Heart left ventricle (tissue), 16 donors: ENCODE data around the gene VDAC1. TPM values are rescaled to one million over a fixed set of nuclear protein-coding genes. Genes with fewer than 3 reads are reported as not detected.
"Not testable (repeated sequence)": the region's sequence is repeated elsewhere in the genome, so short reads cannot be mapped to it uniquely, and the experiment has no call there.

Experiments used
- ATAC-seq, 4 donors: fragments of 200-7000 bp; cut with Tn5 transposase; one replicate each; pipeline ENCODE4 v1.9.1; 2020 to 2022; ENCODE audit warnings: moderate library complexity in 4 of 4, mild to moderate bottlenecking in 3 of 4, moderate number of reproducible peaks in 1 of 4
- DNase-seq, 5 donors: peaks; one replicate each; pipeline ENCODE4 v3.0.0-alpha.2; 2020
- H3K27ac ChIP-seq, 12 donors: fragments of 200-600 bp; sonication (generic) in 4 of 12; one replicate each; pipeline versions ENCODE4 v1.5.0 to v1.8.0; 2016 to 2022; ENCODE audit warnings: mild to moderate bottlenecking in 2 of 12
- H3K27me3 ChIP-seq, 9 donors: fragments of 200-600 bp; sonication (generic) in 2 of 9; one replicate each; pipeline versions ENCODE4 v1.5.1 to v1.8.0; 2016 to 2022; ENCODE audit warnings: mild to moderate bottlenecking in 3 of 9
- H3K36me3 ChIP-seq, 9 donors: fragments of 200-600 bp; sonication (generic) in 2 of 9; one replicate each; pipeline versions ENCODE4 v1.5.0 to v1.8.0; 2018 to 2022; ENCODE audit warnings: mild to moderate bottlenecking in 2 of 9
- H3K4me1 ChIP-seq, 12 donors: fragments of 200-600 bp; sonication (generic) in 4 of 12; one replicate each; pipeline versions ENCODE4 v1.5.0 to v1.8.0; 2016 to 2022; ENCODE audit warnings: mild to moderate bottlenecking in 3 of 12
- H3K4me3 ChIP-seq, 12 donors: fragments of 200-600 bp; sonication (generic) in 4 of 12; one replicate each; pipeline versions ENCODE4 v1.5.0 to v1.8.0; 2017 to 2022; ENCODE audit warnings: mild to moderate bottlenecking in 9 of 12, moderate library complexity in 4 of 12
- H3K9me3 ChIP-seq, 12 donors: fragments of 200-600 bp; sonication (generic) in 4 of 12; one replicate each; pipeline versions ENCODE4 v1.5.0 to v1.8.0; 2016 to 2022; ENCODE audit warnings: mild to moderate bottlenecking in 1 of 12
- CTCF ChIP-seq, 12 donors: fragments of 200-600 bp; sonication (generic) in 4 of 12; IDR thresholded peaks; one replicate each; pipeline versions ENCODE4 v1.5.0 to v1.8.0; 2018 to 2022; ENCODE audit warnings: antibody characterized with exemption in 12 of 12, mild to moderate bottlenecking in 5 of 12
- POLR2A ChIP-seq, 2 donors: fragments of 450-650 bp; IDR thresholded peaks; one replicate each; pipeline ENCODE4 v1.6.1; 2017; ENCODE audit warnings: antibody characterized with exemption in 2 of 2, mild to moderate bottlenecking in 2 of 2, moderate library complexity in 2 of 2
- WGBS, 4 donors: extraction: QIAGEN DNeasy Blood & Tissue Kit in 2 of 4; methylation state at CpG; one replicate each; pipeline versions ENCODE4 v1.1.5 to v1.1.7; 2013 to 2018; 5-methylcytosine and 5-hydroxymethylcytosine counted together
- intact Hi-C, 10 donors: fragments of 100-400 bp; cut with DNase I; formaldehyde crosslinking; loops; one replicate each; pipeline versions ENCODE4 v1.11.1 to v1.14.2; 2022
- polyA plus RNA-seq, 2 donors: library from polyadenylated mRNA; stranded (reverse); fragments of 200-250 nt; gene quantifications; one replicate each; pipeline ENCODE4 v1.2.3, GENCODE V29; 2013
- total RNA-seq, 9 donors: library from RNA; depleted of rRNA in 2 of 9; stranded (reverse); fragments of >200 nt in 2 of 9; fragmentation: NEBNext Ultra II Directional in 3 of 9; extraction: Animal tissue kit (Norgen Biotek cat#: 25700) in 3 of 9; gene quantifications; one replicate each; pipeline versions ENCODE4 v1.1.0 to v1.2.4, GENCODE V29; 2016 to 2023
- donor health status: ischemic (EF 13 %, LVEDD 7.1; RV severe dilation, severe dysfunction).
- donor health status: healthy with polysubstance abuse.
- donor health status: DM: no; HTN: yes; CAD: no.
- donor health status: DM: no; HTN: no; CAD: no.
- donor health status: ischemic (EF 25% LVEDD 6.9; RV normal size, moderate dysfunction).
- donor health status: ischemic (EF 25% LVEDD 5.7; RV mildly dilated, moderate dysfunction).
- donor health status: healthy.
- donor health status: DM: yes; HTN: yes; CAD: no.
- donor health status: ischemic (EF 35%, LVEDD 5.7; RV mildly dilated, moderate dysfunction).
- donor health status: nonischemic (EF 11% LVEDD 7.7; RV severe dilation, severe dysfunction).
- donor health status: DM: yes; HTN: yes; CAD: no.
- donor health status: PGD.
- donor health status: ischemic (EF 29% LVEDD 5.4; RV normal size, mild dysfunction).
- donor health status: nonischemic (EF 23%, LVEDD 6.1; RV moderate dilation, normal function).

The VDAC1 gene
- total and polyA plus RNA-seq, 11 donors, result 379 to 596 (median 442) TPM

GRCh38 chr5:133938929-133939328 is 65.8 kb downstream of the VDAC1 start:
- no peak overlapping the region for H3K4me3 ChIP-seq
- DNase-seq, result no peak
- TF ChIP-seq POLR2A (IDR thresholded peaks at IDR 0.05), result no peak
- TF ChIP-seq CTCF (IDR thresholded peaks at IDR 0.05), result no peak
- H3K27me3 ChIP-seq, result no peaks in the 10 kb centered on the region
- intact Hi-C loops, result loop anchor here in 2 of 10 donors (10.0 kb wide), 2 partner anchors 184 to 514 kb away; no protein-coding TSS in a partner anchor
- peaks cover 0 to 13% (median 0%) of the 10 kb centered on the region in 12 donors for H3K4me1 ChIP-seq
- H3K9me3 ChIP-seq, result no peaks in the 10 kb centered on the region
- no peak for ATAC-seq
- no peak overlapping the region for H3K27ac ChIP-seq
- no peaks in the 10 kb centered on the region for H3K36me3 ChIP-seq
- 77 to 89% (median 86%) methylated on average over 3 of the region's 3 CpGs for WGBS, 4 donors

DNA sequence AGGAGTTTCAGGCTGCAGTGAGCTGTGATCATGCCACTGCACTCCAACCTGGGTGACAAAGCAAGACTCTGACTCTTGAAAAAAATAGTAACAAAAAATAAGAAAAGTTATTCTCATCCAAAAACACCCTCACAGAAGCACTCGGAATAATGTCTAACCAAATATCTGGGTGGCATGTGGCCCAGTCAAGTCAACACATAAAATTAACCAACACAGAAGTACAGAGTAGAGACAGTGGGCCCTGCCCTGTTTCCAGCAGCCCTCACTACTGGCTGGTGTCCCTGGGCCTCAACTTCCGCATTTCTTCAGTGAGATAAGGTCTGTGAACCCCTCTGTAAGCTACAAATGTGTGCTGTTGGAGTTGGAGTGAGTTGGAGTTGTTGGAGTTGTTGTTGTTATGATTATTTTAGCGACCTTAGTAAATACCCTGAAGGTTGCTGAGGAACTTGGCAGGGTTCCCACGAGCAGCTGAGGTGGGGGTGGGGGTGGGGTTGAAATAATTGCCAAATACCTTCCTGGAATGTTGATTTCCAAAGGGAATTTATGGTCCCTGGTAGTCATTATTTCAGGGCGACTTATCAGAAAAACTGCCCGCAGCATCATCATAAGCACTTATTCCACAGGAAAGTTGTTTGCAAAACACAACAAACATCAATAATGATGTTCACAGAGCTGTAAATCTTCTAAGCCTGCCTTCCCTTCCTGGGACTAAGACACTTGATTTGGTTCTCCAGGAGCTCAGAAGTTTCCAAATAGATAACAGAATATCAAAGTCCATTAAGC is 66.5 kb downstream of the VDAC1 start:
- 57 to 64% (median 58%) methylated on average over 6 of the region's 6 CpGs for WGBS, 4 donors
- intact Hi-C loops, result loop anchor here in 2 of 10 donors (10.0 kb wide), 2 partner anchors 183 to 513 kb away; no protein-coding TSS in a partner anchor
- DNase-seq, result no peak
- H3K36me3 ChIP-seq, result no peaks in the 10 kb centered on the region
- no peak for TF ChIP-seq POLR2A (IDR thresholded peaks at IDR 0.05)
- TF ChIP-seq CTCF (IDR thresholded peaks at IDR 0.05), result no peak
- no peaks in the 10 kb centered on the region for H3K9me3 ChIP-seq
- no peak for ATAC-seq
- no peak overlapping the region for H3K4me3 ChIP-seq
- no peak overlapping the region for H3K27ac ChIP-seq
- H3K27me3 ChIP-seq, result no peaks in the 10 kb centered on the region
- peaks cover 0 to 14% (median 0%) of the 10 kb centered on the region in 12 donors for H3K4me1 ChIP-seq

GRCh38 chr5:133937628-133938027 is 67.1 kb downstream of the VDAC1 start:
- H3K36me3 ChIP-seq, H3K4me3 ChIP-seq, H3K9me3 ChIP-seq, DNase-seq, H3K27ac ChIP-seq, H3K27me3 ChIP-seq, ATAC-seq: not testable (repeated sequence)
- intact Hi-C loops, result loop anchor here in 2 of 10 donors (10.0 kb wide), 2 partner anchors 183 to 513 kb away; no protein-coding TSS in a partner anchor
- peaks cover 0 to 18% (median 0%) of the 10 kb centered on the region in 12 donors for H3K4me1 ChIP-seq
- WGBS, 4 donors, result 92 to 96% (median 96%) methylated on average over 3 of the region's 3 CpGs

GRCh38 chr5:133936651-133937015 is 68.1 kb downstream of the VDAC1 start:
- H3K27me3 ChIP-seq, result no peaks in the 10 kb centered on the region
- 63 to 69% (median 65%) methylated on average over 3 of the region's 3 CpGs for WGBS, 4 donors
- intact Hi-C loops, result loop anchor here in 2 of 10 donors (10.0 kb wide), 2 partner anchors 182 to 512 kb away; no protein-coding TSS in a partner anchor

GRCh38 chr5:133935991-133936650 is 68.7 kb downstream of the VDAC1 start:
- H3K27me3 ChIP-seq, H3K9me3 ChIP-seq, H3K36me3 ChIP-seq, H3K4me3 ChIP-seq, H3K27ac ChIP-seq, ATAC-seq, DNase-seq: not testable (repeated sequence)
- 91 to 94% (median 93%) methylated on average over 10 of the region's 10 CpGs for WGBS, 4 donors
- intact Hi-C loops, result loop anchor here in 2 of 10 donors (10.0 kb wide), 2 partner anchors 181 to 511 kb away; no protein-coding TSS in a partner anchor
- peaks cover 0 to 19% (median 0%) of the 10 kb centered on the region in 12 donors for H3K4me1 ChIP-seq

More at GRCh38 chr5:133936651-133937015, 68.1 kb downstream of the VDAC1 start:
- H3K27ac ChIP-seq, result no peak overlapping the region
- no peaks in the 10 kb centered on the region for H3K36me3 ChIP-seq
- H3K4me3 ChIP-seq, result no peak overlapping the region
- DNase-seq (no peak), ATAC-seq (no peak)
- TF ChIP-seq CTCF (IDR thresholded peaks at IDR 0.05) (no peak), POLR2A (IDR thresholded peaks at IDR 0.05) (no peak)
- no peaks in the 10 kb centered on the region for H3K9me3 ChIP-seq
- H3K4me1 ChIP-seq, result peaks cover 0 to 17% (median 0%) of the 10 kb centered on the region in 12 donors
